Retinal pigment epithelial cell (primary cell): ENCODE measurements around the gene ENTR1.

Source experiments
- DNase-seq: peaks from one replicate; pipeline ENCODE4 v3.0.0-alpha.2; 2010; ENCODE audit warnings: low read depth
- H3K4me3 ChIP-seq: 2 replicates; pipeline ENCODE4 v1.5.1; 2011; ENCODE audit warnings: mild to moderate bottlenecking, low read length, control low read depth, moderate library complexity
- TF ChIP-seq, protein P1 (sequence below): conservative IDR thresholded peaks from 2 replicates; pipeline ENCODE4 v1.5.1; 2011; ENCODE audit warnings: low read depth, low read length, control low read depth, inconsistent platforms

The ENTR1 gene

DNA sequence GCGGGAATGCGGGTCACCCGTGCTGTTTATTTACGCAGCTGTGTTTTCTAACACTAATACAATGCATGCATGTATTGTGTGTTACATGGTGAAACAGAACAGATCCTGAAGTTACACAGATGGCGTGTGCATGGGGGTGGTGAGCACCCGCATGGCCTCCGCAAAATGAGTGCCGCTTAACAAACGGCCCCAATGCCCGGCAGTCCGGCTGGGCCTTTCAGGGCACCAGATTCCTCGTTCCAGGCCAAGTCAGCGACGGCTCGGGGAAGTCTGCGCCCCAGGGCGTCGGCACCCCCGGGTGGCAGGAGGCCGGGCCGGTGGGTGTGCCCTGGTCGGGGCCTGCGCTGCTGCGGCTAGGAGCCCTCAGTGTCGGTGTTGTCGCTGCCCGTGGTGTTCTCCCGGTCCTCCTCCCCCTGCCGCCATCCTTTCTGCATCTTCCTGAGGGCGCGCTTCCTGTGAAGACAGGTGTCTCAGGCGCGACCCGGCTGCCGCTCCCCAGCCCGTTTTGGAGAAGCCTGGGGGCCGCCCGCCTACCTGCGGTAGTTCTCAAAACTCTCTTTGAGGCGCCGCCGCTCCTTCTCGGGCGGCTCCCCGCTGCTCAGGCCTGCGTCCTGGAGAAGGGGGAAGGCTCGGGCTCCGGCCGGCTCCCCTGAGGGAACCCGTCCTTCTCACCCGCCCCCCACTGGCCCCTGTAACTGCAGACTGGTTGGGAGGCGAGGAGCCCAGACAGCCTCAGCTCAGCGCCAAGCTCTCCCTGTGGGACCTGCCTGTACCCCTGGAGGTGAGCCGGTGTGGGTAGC is 46.3 kb downstream of the ENTR1 start:
- DNase-seq, result no peak
- TF ChIP-seq, protein P1, sequence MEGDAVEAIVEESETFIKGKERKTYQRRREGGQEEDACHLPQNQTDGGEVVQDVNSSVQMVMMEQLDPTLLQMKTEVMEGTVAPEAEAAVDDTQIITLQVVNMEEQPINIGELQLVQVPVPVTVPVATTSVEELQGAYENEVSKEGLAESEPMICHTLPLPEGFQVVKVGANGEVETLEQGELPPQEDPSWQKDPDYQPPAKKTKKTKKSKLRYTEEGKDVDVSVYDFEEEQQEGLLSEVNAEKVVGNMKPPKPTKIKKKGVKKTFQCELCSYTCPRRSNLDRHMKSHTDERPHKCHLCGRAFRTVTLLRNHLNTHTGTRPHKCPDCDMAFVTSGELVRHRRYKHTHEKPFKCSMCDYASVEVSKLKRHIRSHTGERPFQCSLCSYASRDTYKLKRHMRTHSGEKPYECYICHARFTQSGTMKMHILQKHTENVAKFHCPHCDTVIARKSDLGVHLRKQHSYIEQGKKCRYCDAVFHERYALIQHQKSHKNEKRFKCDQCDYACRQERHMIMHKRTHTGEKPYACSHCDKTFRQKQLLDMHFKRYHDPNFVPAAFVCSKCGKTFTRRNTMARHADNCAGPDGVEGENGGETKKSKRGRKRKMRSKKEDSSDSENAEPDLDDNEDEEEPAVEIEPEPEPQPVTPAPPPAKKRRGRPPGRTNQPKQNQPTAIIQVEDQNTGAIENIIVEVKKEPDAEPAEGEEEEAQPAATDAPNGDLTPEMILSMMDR, result no peak
- no peak overlapping the region for H3K4me3 ChIP-seq

DNA sequence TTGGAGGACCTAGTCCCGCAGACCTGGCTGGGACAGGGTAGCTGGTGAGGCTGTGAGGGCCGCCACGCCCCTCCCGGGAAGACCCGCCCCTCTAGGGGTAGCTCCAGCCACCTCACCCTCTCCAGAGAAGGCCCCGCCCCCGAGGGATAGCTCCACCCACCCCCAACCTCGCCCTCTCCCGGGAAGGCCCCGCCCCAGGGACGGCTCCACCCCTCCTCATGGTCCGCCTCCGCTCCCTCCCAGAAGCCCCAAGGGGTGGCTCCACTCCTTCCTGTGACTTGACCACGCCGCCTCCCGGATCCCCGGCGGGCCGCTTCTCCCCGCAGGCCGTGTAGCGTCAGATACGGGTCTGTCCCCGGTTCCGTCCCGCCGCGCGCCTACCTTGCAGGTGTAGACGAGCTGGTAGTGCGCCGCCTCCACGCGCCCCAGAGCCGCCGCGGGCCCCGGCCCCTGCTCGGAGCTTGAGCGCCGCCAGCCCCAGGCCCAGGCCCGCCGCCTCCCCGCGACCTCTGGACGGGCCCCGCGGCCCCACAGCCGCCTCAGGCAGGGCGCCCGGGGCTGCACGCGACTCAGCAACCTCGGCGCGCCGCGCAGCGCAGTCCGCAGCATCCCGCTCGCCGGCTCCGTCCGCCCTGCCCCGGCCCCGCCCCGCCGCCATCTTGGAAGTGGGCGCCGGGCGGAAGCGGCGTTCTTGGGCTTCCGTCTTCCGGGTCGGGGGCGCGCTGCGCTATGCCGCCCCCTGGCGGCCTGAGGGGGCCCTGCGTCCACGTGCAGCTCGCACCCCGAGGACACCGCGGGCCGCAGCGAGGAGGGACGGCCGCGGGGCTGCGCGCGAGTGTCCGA is 47.1 kb downstream of the ENTR1 start, which contains the start of gene DNLZ:
TSS of gene DNLZ (minus strand) at position 639 of the 843 bp plus-strand sequence. CDS start at position 609, 30 bp downstream.
- DNase-seq, result peak; percentile 68
- TF ChIP-seq, protein P1, result peak; percentile 78
- H3K4me3 ChIP-seq, result peak within 1 kb of the TSS; percentile 67

DNA sequence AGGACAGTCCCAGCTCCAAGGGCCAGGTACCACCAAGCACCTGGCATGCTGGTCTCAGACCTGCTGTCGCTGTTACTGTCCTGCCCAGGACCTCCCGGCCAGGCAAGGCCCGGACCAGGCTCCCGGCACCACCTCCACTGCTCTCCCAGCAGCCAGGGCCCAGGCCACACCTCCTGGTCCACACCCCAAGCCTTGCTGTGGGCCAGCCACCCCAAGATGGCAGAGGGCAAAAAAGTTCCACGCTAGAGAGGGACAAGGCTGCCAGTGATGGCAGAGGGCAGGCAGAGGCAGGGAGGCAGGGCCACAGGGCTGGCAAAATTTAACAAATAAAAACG is 48.0 kb downstream of the ENTR1 start:
- DNase-seq, result no peak
- no peak overlapping the region for H3K4me3 ChIP-seq
- TF ChIP-seq, protein P1, result no peak

DNA sequence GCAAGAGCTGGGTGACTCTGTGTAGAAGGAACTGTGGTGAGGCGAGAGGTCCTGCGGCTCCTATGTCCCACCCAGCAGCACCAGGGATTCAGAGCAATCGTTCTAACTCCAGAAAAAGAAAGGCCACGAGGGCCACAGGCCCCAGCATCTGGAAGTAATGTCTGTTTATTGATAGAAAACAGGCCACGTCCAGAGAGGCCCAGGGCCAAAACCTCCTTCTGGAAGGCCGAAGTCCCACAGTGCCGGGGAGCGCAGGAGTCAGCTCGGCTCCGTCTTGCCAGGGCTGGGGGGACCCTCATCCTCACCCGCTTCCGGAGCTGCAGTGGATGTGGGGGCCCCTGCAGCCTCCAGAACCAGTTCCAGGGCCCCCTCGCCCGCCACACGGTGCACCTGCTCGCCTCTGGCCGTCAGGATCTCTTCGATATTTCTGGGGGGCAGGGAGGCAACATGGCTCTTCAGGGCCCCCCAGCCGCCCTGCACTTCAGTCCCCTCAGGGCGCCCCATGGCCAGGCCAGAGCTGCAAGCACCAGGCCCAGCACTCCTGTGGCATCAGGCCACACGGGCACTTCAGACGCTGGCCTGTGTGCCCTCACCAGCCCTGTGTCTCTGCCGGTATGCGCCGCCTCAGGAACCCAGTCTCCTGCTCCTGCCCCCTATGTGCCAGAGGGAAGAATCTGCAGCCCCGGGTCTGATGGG is 48.5 kb downstream of the ENTR1 start:
- DNase-seq, result no peak
- no peak overlapping the region for H3K4me3 ChIP-seq
- TF ChIP-seq, protein P1, result no peak

DNA sequence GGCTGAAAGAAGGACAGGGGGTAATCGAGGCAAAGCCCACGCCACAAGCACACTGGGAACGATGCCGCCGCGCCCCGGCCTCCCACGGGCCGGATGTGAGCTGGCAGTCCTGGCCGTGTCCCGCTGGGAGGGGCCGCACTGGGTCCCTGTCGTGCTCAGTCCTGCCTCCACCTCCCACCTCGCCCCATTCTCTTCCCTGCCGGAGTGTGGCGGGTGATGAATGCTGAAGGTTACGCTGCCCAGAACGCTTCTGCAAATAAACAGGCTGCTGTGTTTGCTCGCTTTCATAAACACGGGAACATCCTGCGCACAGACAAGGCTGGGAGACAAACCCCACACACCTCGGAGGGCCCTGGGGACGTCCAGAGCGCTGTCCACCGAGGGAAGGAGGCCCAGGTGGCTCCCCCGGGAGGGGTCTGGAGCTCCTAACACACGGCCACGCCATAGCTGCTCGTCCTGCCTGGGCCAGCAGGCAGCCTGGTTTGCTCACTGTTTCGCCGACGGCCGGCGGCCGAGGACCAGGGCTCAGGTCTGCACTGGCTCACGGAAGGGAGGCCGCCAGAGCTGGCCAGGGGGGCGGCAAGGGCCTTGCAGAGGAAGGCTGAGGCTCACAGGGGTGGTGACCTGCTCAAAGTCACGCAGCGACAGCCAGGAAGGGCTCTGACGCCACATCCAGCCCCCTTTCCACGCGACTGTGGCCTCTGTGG is 49.2 kb downstream of the ENTR1 start:
- TF ChIP-seq, protein P1, result no peak
- DNase-seq, result no peak
- no peak overlapping the region for H3K4me3 ChIP-seq
